ENCODE measurements around the gene CD82. TPM values are rescaled to one million over a fixed set of nuclear protein-coding genes. Genes with fewer than 3 reads are reported as not detected.

The CD82 gene
- total RNA-seq, 4 donors from 2014 or later: 77.6 to 155 (median 118) TPM

- no peaks in the 10 kb centered on the region for H3K27me3 ChIP-seq
- no peak for TF ChIP-seq EP300 (IDR thresholded peaks at IDR 0.05)
- TF ChIP-seq POLR2AphosphoS5 (IDR thresholded peaks at IDR 0.05): no peak
- no peak for TF ChIP-seq CTCF (IDR thresholded peaks at IDR 0.05)
- TF ChIP-seq POLR2A (IDR thresholded peaks at IDR 0.05): no peak
- peak overlapping the region; percentile 43 for H3K27ac ChIP-seq
- no peak overlapping the region for H3K4me3 ChIP-seq
- DNase-seq (ENCODE audit: low spot score in 2 of 2): no peak
- 67% methylated on average over 6 of the region's 6 CpGs for WGBS
- peaks cover 30% of the 10 kb centered on the region for H3K4me1 ChIP-seq
- no peaks in the 10 kb centered on the region for H3K9me3 ChIP-seq
- H3K36me3 ChIP-seq: peaks cover 46% of the 10 kb centered on the region
Measured at GRCh38 chr11:44607319-44607962, 42.0 kb downstream of the CD82 start.

- Histone ChIP-seq H3K9me3 (no peaks in the 10 kb centered on the region), H3K27me3 (no peaks in the 10 kb centered on the region), H3K4me3 (no peak overlapping the region), H3K27ac (peak overlapping the region; percentile 19), H3K4me1 (peaks cover 27% of the 10 kb centered on the region), H3K36me3 (peaks cover 46% of the 10 kb centered on the region)
- DNase-seq (ENCODE audit: low spot score in 2 of 2): no peak
- WGBS: 79% methylated on average over 8 of the region's 8 CpGs
- TF ChIP-seq POLR2AphosphoS5 (IDR thresholded peaks at IDR 0.05) (no peak), POLR2A (IDR thresholded peaks at IDR 0.05) (no peak), EP300 (IDR thresholded peaks at IDR 0.05) (no peak), CTCF (IDR thresholded peaks at IDR 0.05) (no peak)
Measured at GRCh38 chr11:44607987-44608386, 42.5 kb downstream of the CD82 start.

- no peak overlapping the region for H3K4me3 ChIP-seq
- 81% methylated on average over 9 of the region's 9 CpGs for WGBS
- no peaks in the 10 kb centered on the region for H3K9me3 ChIP-seq
- H3K27ac ChIP-seq: peak overlapping the region; percentile 19
- H3K36me3 ChIP-seq: peaks cover 40% of the 10 kb centered on the region
- peaks cover 29% of the 10 kb centered on the region for H3K4me1 ChIP-seq
- DNase-seq (ENCODE audit: low spot score in 2 of 2): no peak
- no peaks in the 10 kb centered on the region for H3K27me3 ChIP-seq
- TF ChIP-seq POLR2A (IDR thresholded peaks at IDR 0.05) (no peak), POLR2AphosphoS5 (IDR thresholded peaks at IDR 0.05) (no peak), CTCF (IDR thresholded peaks at IDR 0.05) (no peak), EP300 (IDR thresholded peaks at IDR 0.05) (no peak)
Measured at GRCh38 chr11:44608651-44608990, 43.2 kb downstream of the CD82 start.

GRCh38 chr11:44608991-44609782, 43.7 kb downstream of the CD82 start:
- Histone ChIP-seq H3K27me3 (no peaks in the 10 kb centered on the region), H3K36me3 (peaks cover 36% of the 10 kb centered on the region), H3K4me1 (peaks cover 33% of the 10 kb centered on the region), H3K27ac (peak overlapping the region; percentile 19), H3K4me3 (no peak overlapping the region), H3K9me3 (no peaks in the 10 kb centered on the region)
- TF ChIP-seq CTCF (IDR thresholded peaks at IDR 0.05) (no peak), POLR2A (IDR thresholded peaks at IDR 0.05) (no peak), POLR2AphosphoS5 (IDR thresholded peaks at IDR 0.05) (no peak), EP300 (IDR thresholded peaks at IDR 0.05) (no peak)
- DNase-seq (ENCODE audit: low spot score in 2 of 2): no peak
- WGBS: 71% methylated on average over 11 of the region's 11 CpGs

- H3K27ac ChIP-seq: no peak overlapping the region
- no peak for TF ChIP-seq CTCF (IDR thresholded peaks at IDR 0.05)
- no peak for TF ChIP-seq POLR2AphosphoS5 (IDR thresholded peaks at IDR 0.05)
- TF ChIP-seq POLR2A (IDR thresholded peaks at IDR 0.05): no peak
- TF ChIP-seq EP300 (IDR thresholded peaks at IDR 0.05): no peak
- H3K4me1 ChIP-seq: peaks cover 33% of the 10 kb centered on the region
Measured at GRCh38 chr11:44609783-44610155, 44.3 kb downstream of the CD82 start.

More at GRCh38 chr11:44609783-44610155, 44.3 kb downstream of the CD82 start:
- no peak for DNase-seq (ENCODE audit: low spot score in 2 of 2)
- Histone ChIP-seq H3K27me3 (no peaks in the 10 kb centered on the region), H3K4me3 (no peak overlapping the region), H3K36me3 (peaks cover 36% of the 10 kb centered on the region), H3K9me3 (no peaks in the 10 kb centered on the region)
- 63% methylated on average over 2 of the region's 3 CpGs for WGBS
